ENCODE results near the gene AQP4.

Gene AQP4

GRCh38 chr18:26893996-26894395 is 28.5 kb upstream of the AQP4 start:
- no peak for TF ChIP-seq CTCF (IDR thresholded peaks at IDR 0.05; ENCODE audit: borderline replicate concordance, insufficient read depth, low read depth, low read length)
- H3K4me3 ChIP-seq (ENCODE audit: low read depth, low read length): no peak overlapping the region

GRCh38 chr18:26888259-26888658 is 22.8 kb upstream of the AQP4 start:
- no peak overlapping the region for H3K4me3 ChIP-seq (ENCODE audit: low read depth, low read length)
- no peak for TF ChIP-seq CTCF (IDR thresholded peaks at IDR 0.05; ENCODE audit: borderline replicate concordance, insufficient read depth, low read depth, low read length)

- no peak overlapping the region for H3K4me3 ChIP-seq (ENCODE audit: low read depth, low read length)
- TF ChIP-seq CTCF (IDR thresholded peaks at IDR 0.05; ENCODE audit: borderline replicate concordance, insufficient read depth, low read depth, low read length): no peak
These were observed 9.6 kb upstream of the AQP4 start for GRCh38 chr18:26875040-26875654.

- H3K4me3 ChIP-seq (ENCODE audit: low read depth, low read length): no peak overlapping the region
- no peak for TF ChIP-seq CTCF (IDR thresholded peaks at IDR 0.05; ENCODE audit: borderline replicate concordance, insufficient read depth, low read depth, low read length)
These were observed 8.8 kb upstream of the AQP4 start for GRCh38 chr18:26874283-26874682.

GRCh38 chr18:26869640-26870039 is 4.1 kb upstream of the AQP4 start:
- H3K4me3 ChIP-seq (ENCODE audit: low read depth, low read length): no peak overlapping the region
- TF ChIP-seq CTCF (IDR thresholded peaks at IDR 0.05; ENCODE audit: borderline replicate concordance, insufficient read depth, low read depth, low read length): no peak

GRCh38 chr18:26868968-26869586 is 3.6 kb upstream of the AQP4 start:
- TF ChIP-seq CTCF (IDR thresholded peaks at IDR 0.05; ENCODE audit: borderline replicate concordance, insufficient read depth, low read depth, low read length): no peak
- no peak overlapping the region for H3K4me3 ChIP-seq (ENCODE audit: low read depth, low read length)

GRCh38 chr18:26867471-26867870 is 2.0 kb upstream of the AQP4 start:
- H3K4me3 ChIP-seq (ENCODE audit: low read depth, low read length): no peak overlapping the region
- TF ChIP-seq CTCF (IDR thresholded peaks at IDR 0.05; ENCODE audit: borderline replicate concordance, insufficient read depth, low read depth, low read length): no peak

All from GM12875 (cell line).